ENCODE measurements around the gene TMEM200B. TPM values are rescaled to one million over a fixed set of nuclear protein-coding genes. Genes with fewer than 3 reads are reported as not detected.
"Not testable (repeated sequence)": the region's sequence is repeated elsewhere in the genome, so short reads cannot be mapped to it uniquely, and the experiment has no call there.

TMEM200B gene
- total and polyA plus RNA-seq, 10 donors: 0.98 to 5.6 (median 3.7) TPM

- Histone ChIP-seq H3K9me3 (no peaks in the 10 kb centered on the region), H3K36me3 (peaks cover 0 to 69% (median 11%) of the 10 kb centered on the region in 6 donors), H3K4me3 (no peak overlapping the region), H3K27me3 (replicated peaks in 1 of 7) (no peaks in the 10 kb centered on the region), H3K4me1 (no peaks in the 10 kb centered on the region), H3K27ac (no peak overlapping the region)
- TF ChIP-seq CTCF (IDR thresholded peaks at IDR 0.05 in 8 of 11, conservative IDR thresholded peaks at IDR 0.05 in 3 of 11) (no peak), POLR2AphosphoS5 (IDR thresholded peaks at IDR 0.05) (no peak), POLR2A (IDR thresholded peaks at IDR 0.05) (no peak)
- 89 to 94% (median 91%) methylated on average over 3 of the region's 3 CpGs for WGBS, 5 donors
- intact Hi-C loops (cut with DNase I; ENCODE audit: low total_unique reads): no loop called here
- DNase-seq: no peak
Observed at GRCh38 chr1:29081201-29081600, 42.5 kb downstream of the TMEM200B start.

GRCh38 chr1:29079916-29080629 lies 43.6 kb downstream of the TMEM200B start:
- peaks cover 0 to 61% (median 8%) of the 10 kb centered on the region in 6 donors for H3K36me3 ChIP-seq
- H3K27ac ChIP-seq; H3K4me3 ChIP-seq; H3K27me3 ChIP-seq (replicated peaks in 1 of 7); DNase-seq; H3K4me1 ChIP-seq; H3K9me3 ChIP-seq; intact Hi-C loops (cut with DNase I; ENCODE audit: low total_unique reads): not testable (repeated sequence)
- WGBS, 5 donors: 90 to 94% (median 92%) methylated on average over 16 of the region's 16 CpGs

- Histone ChIP-seq H3K27me3 (replicated peaks in 1 of 7) (no peaks in the 10 kb centered on the region), H3K36me3 (peaks cover 0 to 73% (median 9%) of the 10 kb centered on the region in 6 donors), H3K9me3 (no peaks in the 10 kb centered on the region), H3K4me3 (no peak overlapping the region), H3K4me1 (no peaks in the 10 kb centered on the region), H3K27ac (no peak overlapping the region)
- no peak for DNase-seq
- TF ChIP-seq POLR2A (IDR thresholded peaks at IDR 0.05) (no peak), CTCF (IDR thresholded peaks at IDR 0.05 in 8 of 11, conservative IDR thresholded peaks at IDR 0.05 in 3 of 11) (no peak), POLR2AphosphoS5 (IDR thresholded peaks at IDR 0.05) (no peak)
- WGBS, 5 donors: 93 to 98% (median 95%) methylated on average over 2 of the region's 2 CpGs
- intact Hi-C loops (cut with DNase I; ENCODE audit: low total_unique reads): no loop called here
Observed at GRCh38 chr1:29077155-29077554, 46.5 kb downstream of the TMEM200B start.

Small RNA genes lying within 50 kb of the gene (small RNA-seq; reads per million reads assigned to genes)
- 0 reads per million in 4 donors for gene RF02271

Other genes starting within 250 kb of the TMEM200B start
- 100 to 1,000 TPM in 1 of 7 donors, 10 to 100 TPM in 6; 53.6 to 156 (median 82.3) TPM for gene EPB41, start 209.3 kb downstream of the TMEM200B start, total RNA-seq
- 10 to 100 TPM in 1 of 3 donors, 1 to 10 TPM in 2; 6.3 to 14.8 (median 8.7) TPM for gene EPB41, start 209.3 kb downstream of the TMEM200B start, polyA plus RNA-seq
- 10 to 100 TPM; 77.6 to 94.7 (median 87.6) TPM for gene SRSF4, start 58.0 kb upstream of the TMEM200B start, total RNA-seq
- 10 to 100 TPM; 36.9 to 66.4 (median 62.4) TPM for gene SRSF4, start 58.0 kb upstream of the TMEM200B start, polyA plus RNA-seq
- 10 to 100 TPM in 4 of 7 donors, 1 to 10 TPM in 3; 6.4 to 25.4 (median 12.9) TPM for gene MECR, start 107.0 kb upstream of the TMEM200B start, total RNA-seq
- 10 to 100 TPM; 14.3 to 18.3 (median 17.8) TPM for gene MECR, start 107.0 kb upstream of the TMEM200B start, polyA plus RNA-seq
- gene PTPRU, start 112.6 kb upstream of the TMEM200B start, total RNA-seq: 10 to 100 TPM in 2 of 7 donors, 1 to 10 TPM in 5; 4.3 to 10.8 (median 6.1) TPM
- 1 to 10 TPM in 2 of 3 donors, under 1 TPM in 1; 1.00 to 3.1 (median 1.7) TPM for gene PTPRU, start 112.6 kb upstream of the TMEM200B start, polyA plus RNA-seq

Data from spleen (tissue), 11 donors.